HepG2 (cell line): ENCODE results near the gene TNXB. TPM values are rescaled to one million over a fixed set of nuclear protein-coding genes. Genes with fewer than 3 reads are reported as not detected.

Source experiments
- AGO1 ChIP-seq: fragments of 200-400 bp; formaldehyde crosslinking; IDR thresholded peaks from 2 replicates; pipeline ENCODE4 v1.6.1; 2017; ENCODE audit warnings: mild to moderate bottlenecking, low read depth, low read length, moderate library complexity; ENCODE audit not compliant: poor library complexity, severe bottlenecking
- CBFB ChIP-seq: sonication (generic); formaldehyde crosslinking; IDR thresholded peaks from 2 replicates; pipeline ENCODE4 v1.4.0; 2020; ENCODE audit warnings: missing genetic modification reagents
- ISX ChIP-seq: sonication (generic); formaldehyde crosslinking; conservative IDR thresholded peaks from 2 replicates; pipeline ENCODE4 v1.5.0; 2020; ENCODE audit warnings: missing genetic modification reagents
- SMAD1 ChIP-seq: sonication (generic); formaldehyde crosslinking; IDR thresholded peaks from 2 replicates; pipeline ENCODE4 v1.4.0; 2020; ENCODE audit warnings: missing genetic modification reagents, low read depth, mild to moderate bottlenecking, borderline replicate concordance
- SOX5 ChIP-seq: IDR thresholded peaks from 2 replicates; pipeline ENCODE4 v1.6.1; 2016; ENCODE audit warnings: borderline replicate concordance
- TEAD3 ChIP-seq: optimal IDR thresholded peaks from 2 replicates; pipeline ENCODE3; 2016; ENCODE audit warnings: borderline replicate concordance
- THAP11 ChIP-seq: IDR thresholded peaks from 2 replicates; pipeline ENCODE4 v1.6.1; 2016; ENCODE audit warnings: missing biosample characterization, missing genetic modification reagents
- WIZ ChIP-seq: sonication (generic); formaldehyde crosslinking; IDR thresholded peaks from 2 replicates; pipeline ENCODE4 v1.5.1; 2020; ENCODE audit warnings: mild to moderate bottlenecking, missing genetic modification reagents
- ZIK1 ChIP-seq: sonication (generic); formaldehyde crosslinking; IDR thresholded peaks from 2 replicates; pipeline ENCODE4 v1.5.0; 2020; ENCODE audit warnings: mild to moderate bottlenecking, low read depth, missing genetic modification reagents, borderline replicate concordance
- ZMAT3 ChIP-seq: sonication (generic); formaldehyde crosslinking; conservative IDR thresholded peaks from 2 replicates; pipeline ENCODE4 v1.7.0; 2021; ENCODE audit warnings: missing genetic modification reagents
- ZNF30 ChIP-seq: sonication (generic); formaldehyde crosslinking; IDR thresholded peaks from 2 replicates; pipeline ENCODE4 v1.5.0; 2020; ENCODE audit warnings: mild to moderate bottlenecking, missing genetic modification reagents
- ZNF510 ChIP-seq: sonication (generic); formaldehyde crosslinking; IDR thresholded peaks from 2 replicates; pipeline ENCODE4 v1.4.0; 2020; ENCODE audit warnings: low read depth, mild to moderate bottlenecking, missing genetic modification reagents
- ZNF614 ChIP-seq: IDR thresholded peaks from 2 replicates; pipeline ENCODE4 v1.6.1; 2018; ENCODE audit warnings: missing biosample characterization, missing genetic modification reagents, inconsistent platforms, borderline replicate concordance
- ZNF782 ChIP-seq: sonication (generic); formaldehyde crosslinking; IDR thresholded peaks from 2 replicates; pipeline ENCODE4 v1.4.0; 2020; ENCODE audit warnings: missing genetic modification reagents, mild to moderate bottlenecking, borderline replicate concordance
- ZNF841 ChIP-seq: sonication (generic); formaldehyde crosslinking; IDR thresholded peaks from 2 replicates; pipeline ENCODE4 v1.8.1; 2023; ENCODE audit warnings: missing genetic modification reagents, borderline replicate concordance
- ZSCAN29 ChIP-seq: sonication (generic); formaldehyde crosslinking; conservative IDR thresholded peaks from 2 replicates; pipeline ENCODE4 v1.4.0; 2020; ENCODE audit warnings: mild to moderate bottlenecking, missing genetic modification reagents
- polyA plus RNA-seq, 8 experiments: library from polyadenylated mRNA; depleted of rRNA in 3 of 8; stranded (reverse) in 7 of 8; unstranded in 1 of 8; fragments of >200 nt; fragmentation: Illumina TruSeq in 4 of 8; extraction: Trizol in 4 of 8; gene quantifications; 2 replicates each; pipeline versions ENCODE4 v1.2.1 to v1.2.3, GENCODE V29; 2011 to 2016; ENCODE audit warnings: low read depth in 4 of 8, missing spikeins in 1 of 8, mixed read lengths in 1 of 8; ENCODE audit not compliant: insufficient read depth in 1 of 8
- total RNA-seq, 5 experiments: library from RNA; depleted of rRNA; stranded (reverse); fragments of >200 nt; fragmentation: Illumina TruSeq; extraction: Trizol; gene quantifications; 2 replicates each; pipeline ENCODE4 v1.2.3, GENCODE V29; 2016; ENCODE audit warnings: low read depth in 1 of 5
- TF ChIP-seq, protein P1 (sequence below): sonication (generic); formaldehyde crosslinking; IDR thresholded peaks from 2 replicates; pipeline ENCODE4 v1.4.0; 2020; ENCODE audit warnings: missing genetic modification reagents
- TF ChIP-seq, protein P2 (sequence below): sonication (generic); formaldehyde crosslinking; IDR thresholded peaks from 2 replicates; pipeline ENCODE4 v1.4.0; 2020; ENCODE audit warnings: missing genetic modification reagents
- TF ChIP-seq, protein P3 (sequence below): sonication (generic); formaldehyde crosslinking; IDR thresholded peaks from 2 replicates; pipeline ENCODE4 v1.4.0; 2020; ENCODE audit warnings: missing genetic modification reagents
- TF ChIP-seq, protein P4 (sequence below): sonication (generic); formaldehyde crosslinking; IDR thresholded peaks from 2 replicates; pipeline ENCODE4 v1.5.0; 2020; ENCODE audit warnings: mild to moderate bottlenecking, missing genetic modification reagents, moderate library complexity
- TF ChIP-seq, protein P5 (sequence below): sonication (generic); formaldehyde crosslinking; IDR thresholded peaks from 2 replicates; pipeline ENCODE4 v1.4.0; 2020; ENCODE audit warnings: mild to moderate bottlenecking, missing genetic modification reagents

The TNXB gene
- total and polyA plus RNA-seq, 2 of the 13 experiments (the other 11 are each of a cell fraction or from before 2014, with no cell fraction given): 1.6 to 2.7 TPM

DNA sequence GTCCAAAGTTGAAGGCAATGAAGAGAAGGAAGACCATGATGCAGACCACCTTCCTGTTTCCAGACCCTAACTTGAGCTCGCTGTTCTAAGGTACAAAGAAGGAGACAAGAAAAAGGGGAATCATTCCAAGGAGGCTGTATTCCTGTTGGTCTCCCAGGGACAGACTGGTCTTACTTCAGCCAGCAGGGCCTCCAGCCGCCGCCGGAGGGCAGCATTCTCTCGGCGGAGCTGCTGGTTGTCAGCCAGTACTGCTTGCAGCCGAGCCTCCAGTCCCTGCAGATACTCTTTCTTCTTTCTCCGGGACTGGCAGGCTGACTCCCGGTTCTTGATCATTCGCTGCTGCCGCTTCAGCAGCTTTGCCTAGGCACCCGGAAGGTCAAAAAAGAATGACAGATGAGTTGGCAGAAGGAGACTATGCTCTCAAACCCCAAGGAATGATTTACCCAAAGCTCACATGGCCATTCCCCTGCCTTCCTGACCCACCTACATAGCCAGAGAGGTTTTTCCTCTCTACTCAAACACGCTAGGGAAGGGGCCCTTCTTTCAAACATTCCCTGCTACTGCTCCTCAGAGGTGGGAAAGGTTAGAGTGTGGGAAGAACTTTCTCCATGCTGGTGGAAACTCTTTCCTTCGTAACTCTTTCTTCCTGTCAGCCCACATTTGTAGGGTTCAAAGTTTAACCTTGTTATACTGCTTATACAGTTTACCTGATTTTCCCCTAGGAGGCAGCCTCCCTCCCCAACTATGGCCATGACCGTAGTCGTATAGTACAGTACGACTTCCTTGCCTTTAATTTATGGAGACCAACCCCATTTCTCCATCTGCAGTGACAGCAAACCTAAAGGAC lies 9.9 kb upstream of the TNXB start (continued):
- no peak; the same call in 1 of the 2 replicates for TF ChIP-seq SMAD1 (CRISPR knock-in tag)
- TF ChIP-seq, protein P1, sequence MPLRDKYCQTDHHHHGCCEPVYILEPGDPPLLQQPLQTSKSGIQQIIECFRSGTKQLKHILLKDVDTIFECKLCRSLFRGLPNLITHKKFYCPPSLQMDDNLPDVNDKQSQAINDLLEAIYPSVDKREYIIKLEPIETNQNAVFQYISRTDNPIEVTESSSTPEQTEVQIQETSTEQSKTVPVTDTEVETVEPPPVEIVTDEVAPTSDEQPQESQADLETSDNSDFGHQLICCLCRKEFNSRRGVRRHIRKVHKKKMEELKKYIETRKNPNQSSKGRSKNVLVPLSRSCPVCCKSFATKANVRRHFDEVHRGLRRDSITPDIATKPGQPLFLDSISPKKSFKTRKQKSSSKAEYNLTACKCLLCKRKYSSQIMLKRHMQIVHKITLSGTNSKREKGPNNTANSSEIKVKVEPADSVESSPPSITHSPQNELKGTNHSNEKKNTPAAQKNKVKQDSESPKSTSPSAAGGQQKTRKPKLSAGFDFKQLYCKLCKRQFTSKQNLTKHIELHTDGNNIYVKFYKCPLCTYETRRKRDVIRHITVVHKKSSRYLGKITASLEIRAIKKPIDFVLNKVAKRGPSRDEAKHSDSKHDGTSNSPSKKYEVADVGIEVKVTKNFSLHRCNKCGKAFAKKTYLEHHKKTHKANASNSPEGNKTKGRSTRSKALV: peak; percentile 90; the same call in 1 of the 2 replicates
- no peak for TF ChIP-seq ZMAT3 (CRISPR knock-in tag)
- TF ChIP-seq, protein P2, sequence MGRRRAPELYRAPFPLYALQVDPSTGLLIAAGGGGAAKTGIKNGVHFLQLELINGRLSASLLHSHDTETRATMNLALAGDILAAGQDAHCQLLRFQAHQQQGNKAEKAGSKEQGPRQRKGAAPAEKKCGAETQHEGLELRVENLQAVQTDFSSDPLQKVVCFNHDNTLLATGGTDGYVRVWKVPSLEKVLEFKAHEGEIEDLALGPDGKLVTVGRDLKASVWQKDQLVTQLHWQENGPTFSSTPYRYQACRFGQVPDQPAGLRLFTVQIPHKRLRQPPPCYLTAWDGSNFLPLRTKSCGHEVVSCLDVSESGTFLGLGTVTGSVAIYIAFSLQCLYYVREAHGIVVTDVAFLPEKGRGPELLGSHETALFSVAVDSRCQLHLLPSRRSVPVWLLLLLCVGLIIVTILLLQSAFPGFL (CRISPR knock-in tag): no peak
- no peak for TF ChIP-seq ZNF841 (CRISPR knock-in tag)
- no peak for TF ChIP-seq ZNF510 (CRISPR knock-in tag)
- TF ChIP-seq THAP11: peak; percentile 26; the same call in 1 of the 2 replicates
- 0 out of 2 replicates have a peak, but pooled peaks have one; percentile 50 for TF ChIP-seq ZSCAN29 (CRISPR knock-in tag)
- 0 out of 2 replicates have a peak, but pooled peaks have one; percentile 9 for TF ChIP-seq SOX5
- TF ChIP-seq CBFB: peak; percentile 27; the same call in 1 of the 2 replicates
- TF ChIP-seq ZIK1 (CRISPR knock-in tag): peak; percentile 20; the same call in 1 of the 2 replicates
- no peak for TF ChIP-seq ZNF30 (CRISPR knock-in tag)
- TF ChIP-seq, protein P3, sequence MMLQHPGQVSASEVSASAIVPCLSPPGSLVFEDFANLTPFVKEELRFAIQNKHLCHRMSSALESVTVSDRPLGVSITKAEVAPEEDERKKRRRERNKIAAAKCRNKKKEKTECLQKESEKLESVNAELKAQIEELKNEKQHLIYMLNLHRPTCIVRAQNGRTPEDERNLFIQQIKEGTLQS: no peak
- peak; percentile 55 for TF ChIP-seq TEAD3
- TF ChIP-seq WIZ (CRISPR knock-in tag): peak; percentile 64; the same call in 1 of the 2 replicates
- TF ChIP-seq ISX: no peak
- TF ChIP-seq ZNF782 (CRISPR knock-in tag): no peak
- TF ChIP-seq, protein P4, sequence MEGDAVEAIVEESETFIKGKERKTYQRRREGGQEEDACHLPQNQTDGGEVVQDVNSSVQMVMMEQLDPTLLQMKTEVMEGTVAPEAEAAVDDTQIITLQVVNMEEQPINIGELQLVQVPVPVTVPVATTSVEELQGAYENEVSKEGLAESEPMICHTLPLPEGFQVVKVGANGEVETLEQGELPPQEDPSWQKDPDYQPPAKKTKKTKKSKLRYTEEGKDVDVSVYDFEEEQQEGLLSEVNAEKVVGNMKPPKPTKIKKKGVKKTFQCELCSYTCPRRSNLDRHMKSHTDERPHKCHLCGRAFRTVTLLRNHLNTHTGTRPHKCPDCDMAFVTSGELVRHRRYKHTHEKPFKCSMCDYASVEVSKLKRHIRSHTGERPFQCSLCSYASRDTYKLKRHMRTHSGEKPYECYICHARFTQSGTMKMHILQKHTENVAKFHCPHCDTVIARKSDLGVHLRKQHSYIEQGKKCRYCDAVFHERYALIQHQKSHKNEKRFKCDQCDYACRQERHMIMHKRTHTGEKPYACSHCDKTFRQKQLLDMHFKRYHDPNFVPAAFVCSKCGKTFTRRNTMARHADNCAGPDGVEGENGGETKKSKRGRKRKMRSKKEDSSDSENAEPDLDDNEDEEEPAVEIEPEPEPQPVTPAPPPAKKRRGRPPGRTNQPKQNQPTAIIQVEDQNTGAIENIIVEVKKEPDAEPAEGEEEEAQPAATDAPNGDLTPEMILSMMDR (CRISPR knock-in tag): peak; percentile 95
- no peak for TF ChIP-seq AGO1
- TF ChIP-seq, protein P5, sequence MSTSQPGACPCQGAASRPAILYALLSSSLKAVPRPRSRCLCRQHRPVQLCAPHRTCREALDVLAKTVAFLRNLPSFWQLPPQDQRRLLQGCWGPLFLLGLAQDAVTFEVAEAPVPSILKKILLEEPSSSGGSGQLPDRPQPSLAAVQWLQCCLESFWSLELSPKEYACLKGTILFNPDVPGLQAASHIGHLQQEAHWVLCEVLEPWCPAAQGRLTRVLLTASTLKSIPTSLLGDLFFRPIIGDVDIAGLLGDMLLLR (CRISPR knock-in tag): no peak
- peak; percentile 77; the same call in 1 of the 2 replicates for TF ChIP-seq ZNF614
